Muscle of leg (tissue), 11 donors: ENCODE measurements around the gene TPRKB. TPM values are rescaled to one million over a fixed set of nuclear protein-coding genes. Genes with fewer than 3 reads are reported as not detected.
"Not testable (repeated sequence)": the region's sequence is repeated elsewhere in the genome, so short reads cannot be mapped to it uniquely, and the experiment has no call there.

ENCODE experiments used
- DNase-seq: peaks from one replicate; pipeline ENCODE4 v3.0.0; 2013
- H3K27ac ChIP-seq: one replicate; pipeline ENCODE4 v1.5.1; 2013; ENCODE audit warnings: mild to moderate bottlenecking, low read length, control low read depth
- H3K27me3 ChIP-seq: one replicate; pipeline ENCODE4 v1.6.1; 2013; ENCODE audit warnings: low read length; ENCODE audit not compliant: control insufficient read depth, insufficient read depth
- H3K36me3 ChIP-seq: one replicate; pipeline ENCODE4 v1.6.1; 2013; ENCODE audit warnings: low read length; ENCODE audit not compliant: control insufficient read depth, insufficient read depth
- H3K4me1 ChIP-seq: one replicate; pipeline ENCODE4 v1.6.1; 2013; ENCODE audit warnings: low read length; ENCODE audit not compliant: control insufficient read depth, insufficient read depth
- H3K4me3 ChIP-seq: one replicate; pipeline ENCODE4 v1.5.1; 2013; ENCODE audit warnings: low read length, control low read depth
- H3K9me3 ChIP-seq: replicated peaks from 2 replicates; pipeline ENCODE4 v1.6.1; 2013; ENCODE audit warnings: low read depth, low read length; ENCODE audit not compliant: control insufficient read depth
- WGBS: methylation state at CpG from one replicate; pipeline ENCODE4 v1.1.5; 2013; ENCODE audit warnings: missing lambda C conversion rate; ENCODE audit not compliant: insufficient coverage; 5-methylcytosine and 5-hydroxymethylcytosine counted together
- polyA plus RNA-seq, 8 donors: library from polyadenylated mRNA; unstranded; fragments of 120-200 nt; gene quantifications; one replicate each; pipeline versions ENCODE4 v1.2.1 to v1.2.3, GENCODE V29; 2013; ENCODE audit warnings: inconsistent platforms in 1 of 8, low replicate concordance in 1 of 8; ENCODE audit not compliant: insufficient read length in 8 of 8, insufficient read depth in 1 of 8
- total RNA-seq: library from RNA; stranded (reverse); fragments of 120-200 nt; gene quantifications from one replicate; pipeline ENCODE4 v1.2.4, GENCODE V29; 2013

TPRKB gene
- total and polyA plus RNA-seq, 9 donors = 36.3 to 48.8 (median 41.2) TPM

DNA sequence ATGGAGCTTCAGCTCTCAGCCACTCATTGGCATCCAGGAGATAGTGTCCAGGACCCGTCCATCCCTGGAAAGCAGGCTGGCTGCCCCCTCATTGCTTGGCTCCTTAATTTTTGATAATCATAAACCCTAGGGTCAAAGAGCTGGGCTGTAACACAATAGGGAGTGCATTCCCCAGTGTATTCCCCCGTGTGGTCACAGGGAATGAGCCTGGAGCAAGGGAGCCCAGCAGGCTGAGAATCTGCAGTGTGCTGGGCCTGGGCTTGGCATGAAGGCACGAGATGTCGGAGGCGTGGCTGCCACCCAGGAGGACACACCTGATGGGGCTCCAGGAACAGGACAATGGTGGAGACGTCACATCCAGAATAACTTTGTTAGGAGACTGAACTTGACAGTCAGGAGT lies 18.7 kb downstream of the TPRKB start:
- WGBS = 71% methylated on average over 5 of the region's 6 CpGs
- Histone ChIP-seq H3K36me3 (no peaks in the 10 kb centered on the region), H3K27me3 (no peaks in the 10 kb centered on the region), H3K9me3 (no peaks in the 10 kb centered on the region), H3K27ac (no peak overlapping the region), H3K4me3 (no peak overlapping the region), H3K4me1 (no peaks in the 10 kb centered on the region)
- no peak for DNase-seq

DNA sequence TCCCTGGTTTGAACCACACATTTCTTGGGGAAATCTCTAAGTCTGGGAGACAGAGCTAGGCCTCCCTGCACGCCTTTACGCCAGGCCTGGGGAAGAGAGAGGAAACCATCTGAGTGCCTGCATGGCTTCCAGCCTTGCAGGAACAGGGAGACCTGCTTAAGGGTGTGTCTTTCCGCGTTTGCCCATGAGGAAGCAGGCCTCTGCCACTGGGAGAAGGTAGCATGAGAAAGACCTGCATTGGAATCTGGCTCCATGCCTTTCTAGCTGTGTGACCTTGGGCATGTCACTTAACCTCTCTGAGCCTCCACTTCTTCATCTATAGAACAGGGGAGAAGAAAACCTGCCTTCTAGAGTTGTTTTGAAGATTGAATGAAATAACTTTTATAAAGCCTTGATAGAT lies 19.4 kb downstream of the TPRKB start:
- not testable (repeated sequence) for H3K27ac ChIP-seq, DNase-seq, H3K27me3 ChIP-seq, H3K36me3 ChIP-seq, H3K9me3 ChIP-seq, H3K4me1 ChIP-seq, H3K4me3 ChIP-seq
- WGBS = 70% methylated on average over 2 of the region's 4 CpGs

DNA sequence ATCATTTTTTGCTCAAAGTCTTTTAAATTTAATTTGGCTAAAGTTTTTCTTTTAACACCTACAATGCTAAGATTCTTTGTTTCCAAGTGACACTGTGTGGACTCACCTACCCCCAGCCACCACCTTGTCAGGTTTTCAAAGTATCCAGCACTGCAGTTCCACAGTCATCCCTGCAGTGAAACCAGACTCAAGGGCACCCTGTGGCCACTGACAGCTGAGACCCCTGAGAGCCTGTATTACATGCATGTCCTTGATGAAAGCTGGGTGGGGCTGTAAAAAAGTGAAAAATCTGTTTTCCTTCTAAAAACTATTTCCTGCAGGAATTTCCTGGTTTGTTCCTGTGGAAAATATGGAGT lies 19.9 kb downstream of the TPRKB start:
- no peaks in the 10 kb centered on the region for H3K4me1 ChIP-seq
- H3K9me3 ChIP-seq = no peaks in the 10 kb centered on the region
- DNase-seq = no peak
- H3K27ac ChIP-seq = no peak overlapping the region
- H3K4me3 ChIP-seq = no peak overlapping the region
- H3K36me3 ChIP-seq = no peaks in the 10 kb centered on the region
- H3K27me3 ChIP-seq = no peaks in the 10 kb centered on the region

- 58% methylated on average over 3 of the region's 8 CpGs for WGBS
- Histone ChIP-seq H3K27ac (no peak overlapping the region), H3K36me3 (no peaks in the 10 kb centered on the region), H3K4me1 (no peaks in the 10 kb centered on the region), H3K4me3 (no peak overlapping the region), H3K27me3 (no peaks in the 10 kb centered on the region), H3K9me3 (no peaks in the 10 kb centered on the region)
- peak; percentile 43 for DNase-seq
These were observed 20.4 kb downstream of the TPRKB start for GRCh38 chr2:73716543-73717250.

DNA sequence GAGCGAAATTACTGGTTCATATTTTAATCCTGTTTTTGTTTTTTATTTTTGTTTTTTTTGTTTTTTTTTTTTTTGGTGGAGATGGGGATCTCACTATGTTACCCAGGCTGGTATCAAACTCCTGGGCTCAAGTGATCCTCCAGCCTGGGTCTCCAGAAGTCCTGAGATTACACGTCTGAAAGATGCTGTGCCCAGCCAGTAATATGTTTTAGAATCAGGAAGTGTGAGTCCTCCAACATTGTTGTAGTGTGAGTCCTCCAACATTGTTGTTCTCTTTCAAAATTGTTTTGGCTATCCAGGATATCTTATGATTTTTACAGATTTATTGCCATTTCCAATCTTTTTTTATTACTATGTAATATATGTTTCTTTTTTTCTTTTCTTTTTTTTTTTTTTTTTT lies 23.1 kb downstream of the TPRKB start:
- no peaks in the 10 kb centered on the region for H3K36me3 ChIP-seq
- DNase-seq = no peak
- no peak overlapping the region for H3K27ac ChIP-seq
- H3K4me3 ChIP-seq = no peak overlapping the region
- no CpG with 5 or more reads among the region's 2 CpGs for whole genome bisulfite sequencing
- H3K9me3 ChIP-seq = no peaks in the 10 kb centered on the region
- no peaks in the 10 kb centered on the region for H3K4me1 ChIP-seq
- no peaks in the 10 kb centered on the region for H3K27me3 ChIP-seq

DNA sequence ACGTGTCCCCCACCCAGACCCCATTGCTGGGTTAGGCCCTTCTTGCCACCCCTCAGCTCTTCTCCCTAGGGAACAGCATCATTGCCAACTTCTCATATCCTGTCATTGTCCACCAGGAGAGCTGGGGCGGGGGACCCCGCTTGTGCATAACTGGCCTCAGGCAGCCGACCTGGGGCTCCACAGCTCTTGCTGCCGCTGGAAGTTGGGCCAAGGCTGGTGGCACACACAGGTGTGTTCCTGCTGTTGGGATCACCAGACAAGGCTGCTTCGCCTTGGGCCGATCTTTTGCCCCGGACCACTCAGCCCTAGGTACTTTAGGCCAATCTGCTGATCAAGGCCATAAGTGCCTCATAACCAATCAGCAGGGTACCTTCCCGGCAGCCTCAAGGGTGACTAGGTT lies 28.6 kb downstream of the TPRKB start:
- WGBS = 93% methylated on average over 9 of the region's 9 CpGs
- H3K27ac ChIP-seq = no peak overlapping the region
- DNase-seq = no peak
- no peaks in the 10 kb centered on the region for H3K36me3 ChIP-seq
- H3K4me3 ChIP-seq = no peak overlapping the region
- no peaks in the 10 kb centered on the region for H3K9me3 ChIP-seq
- no peaks in the 10 kb centered on the region for H3K4me1 ChIP-seq
- no peaks in the 10 kb centered on the region for H3K27me3 ChIP-seq

- no peaks in the 10 kb centered on the region for H3K27me3 ChIP-seq
- H3K27ac ChIP-seq = no peak overlapping the region
- no peaks in the 10 kb centered on the region for H3K36me3 ChIP-seq
- H3K4me3 ChIP-seq = no peak overlapping the region
- H3K9me3 ChIP-seq = no peaks in the 10 kb centered on the region
- no peak for DNase-seq
- no CpG with 5 or more reads among the region's 3 CpGs for WGBS
- H3K4me1 ChIP-seq = no peaks in the 10 kb centered on the region
These were observed 29.5 kb downstream of the TPRKB start for GRCh38 chr2:73707636-73708035.

DNA sequence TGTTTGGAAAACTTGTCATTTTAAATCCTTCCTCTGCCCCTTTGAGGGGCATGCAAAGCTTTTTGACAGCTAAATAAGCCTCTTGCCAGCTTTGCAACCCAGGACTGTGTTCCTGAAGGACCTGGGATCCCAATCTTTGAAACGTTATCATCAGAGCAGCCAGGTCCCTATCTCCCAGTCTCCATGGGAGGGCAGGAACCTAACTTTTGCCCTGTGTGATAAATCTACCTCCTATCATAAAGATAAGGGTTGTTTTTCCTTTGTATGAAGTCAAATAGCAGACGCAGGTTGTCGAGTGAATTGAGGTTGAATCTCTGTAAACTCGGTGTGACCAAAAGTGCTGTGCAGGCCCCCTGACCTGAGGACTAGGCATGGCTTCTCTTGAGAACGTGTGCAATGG lies 30.1 kb downstream of the TPRKB start:
- 63% methylated on average over 4 of the region's 5 CpGs for WGBS
- Histone ChIP-seq H3K27ac (no peak overlapping the region), H3K4me3 (no peak overlapping the region), H3K9me3 (no peaks in the 10 kb centered on the region), H3K27me3 (peaks cover 3% of the 10 kb centered on the region), H3K36me3 (no peaks in the 10 kb centered on the region), H3K4me1 (peaks cover 4% of the 10 kb centered on the region)
- DNase-seq = no peak

- H3K4me1 ChIP-seq = peaks cover 9% of the 10 kb centered on the region
- 85% methylated on average over 7 of the region's 7 CpGs for WGBS
- DNase-seq = no peak
- H3K27ac ChIP-seq = no peak overlapping the region
- H3K36me3 ChIP-seq = no peaks in the 10 kb centered on the region
- no peaks in the 10 kb centered on the region for H3K9me3 ChIP-seq
- H3K4me3 ChIP-seq = no peak overlapping the region
- H3K27me3 ChIP-seq = peaks cover 3% of the 10 kb centered on the region
These were observed 32.1 kb downstream of the TPRKB start for GRCh38 chr2:73705091-73705490.

- no peak for DNase-seq
- Histone ChIP-seq H3K9me3 (no peaks in the 10 kb centered on the region), H3K4me3 (no peak overlapping the region), H3K4me1 (peaks cover 9% of the 10 kb centered on the region), H3K27me3 (peaks cover 3% of the 10 kb centered on the region), H3K36me3 (no peaks in the 10 kb centered on the region), H3K27ac (no peak overlapping the region)
- WGBS = 46% methylated on average over 2 of the region's 6 CpGs
These were observed 32.9 kb downstream of the TPRKB start for GRCh38 chr2:73704285-73704684.

DNA sequence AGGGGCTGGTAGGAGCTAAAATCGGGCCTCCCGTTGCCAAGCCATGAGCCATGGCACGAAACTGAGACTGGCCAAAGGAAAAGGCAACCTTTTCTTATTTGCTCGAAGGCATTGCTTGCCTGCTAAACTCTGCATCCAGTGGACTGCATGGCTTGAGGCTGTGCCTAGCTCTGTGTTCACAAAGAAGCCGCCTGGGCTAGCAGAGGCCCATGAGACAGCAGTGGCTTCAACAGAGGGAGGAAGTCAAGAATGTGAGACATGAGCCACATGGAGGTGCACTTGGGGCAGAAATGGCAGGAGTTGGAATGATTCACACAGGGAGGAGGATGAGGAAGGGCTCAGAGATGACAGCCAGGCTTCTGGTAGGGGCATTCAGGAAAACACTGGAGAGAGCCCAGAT lies 33.5 kb downstream of the TPRKB start:
- Histone ChIP-seq H3K36me3 (no peaks in the 10 kb centered on the region), H3K27me3 (peaks cover 3% of the 10 kb centered on the region), H3K27ac (no peak overlapping the region), H3K4me3 (no peak overlapping the region), H3K4me1 (peaks cover 9% of the 10 kb centered on the region), H3K9me3 (no peaks in the 10 kb centered on the region)
- DNase-seq = no peak
- 85% methylated on average over 5 of the region's 5 CpGs for WGBS
